Smooth muscle cell (in vitro differentiated cells): ENCODE results near the gene MAML3. TPM values are rescaled to one million over a fixed set of nuclear protein-coding genes. Genes with fewer than 3 reads are reported as not detected.

Source experiments
- DNase-seq: peaks from one replicate; lab custom pipeline; 2025; ENCODE audit not compliant: unreplicated experiment; lab: John Stamatoyannopoulos, UW
- H2AFZ ChIP-seq: fragments of 200-600 bp; sonication (generic); 2 replicates; pipeline ENCODE4 v1.6.0; 2016; ENCODE audit warnings: antibody characterized with exemption, low read depth, mild to moderate bottlenecking
- H3F3A ChIP-seq: fragments of 200-600 bp; sonication (generic); 2 replicates; pipeline ENCODE4 v1.6.0; 2017; ENCODE audit warnings: antibody characterized with exemption, low read depth
- H3K27ac ChIP-seq: fragments of 200-600 bp; sonication (generic); 2 replicates; pipeline ENCODE4 v1.5.1; 2016; ENCODE audit warnings: low read depth, mild to moderate bottlenecking
- H3K27me3 ChIP-seq: fragments of 200-600 bp; sonication (generic); 2 replicates; pipeline ENCODE4 v1.6.1; 2016; ENCODE audit warnings: low read depth, mild to moderate bottlenecking
- H3K36me3 ChIP-seq: fragments of 200-600 bp; sonication (generic); 2 replicates; pipeline ENCODE4 v1.5.1; 2016; ENCODE audit warnings: low read depth
- H3K4me1 ChIP-seq: fragments of 200-600 bp; sonication (generic); 2 replicates; pipeline ENCODE4 v1.5.1; 2016; ENCODE audit warnings: low read depth
- H3K4me2 ChIP-seq: fragments of 200-600 bp; sonication (generic); 2 replicates; pipeline ENCODE4 v1.6.0; 2016; ENCODE audit warnings: mild to moderate bottlenecking
- H3K4me3 ChIP-seq: fragments of 200-600 bp; sonication (generic); 2 replicates; pipeline ENCODE4 v1.5.1; 2016; ENCODE audit warnings: mild to moderate bottlenecking
- H3K79me2 ChIP-seq: fragments of 200-600 bp; sonication (generic); 2 replicates; pipeline ENCODE4 v1.6.0; 2016; ENCODE audit warnings: low read depth, mild to moderate bottlenecking
- H3K9ac ChIP-seq: fragments of 200-600 bp; sonication (generic); 2 replicates; pipeline ENCODE4 v1.6.0; 2016; ENCODE audit warnings: low read depth
- H3K9me3 ChIP-seq: fragments of 200-600 bp; sonication (generic); replicated peaks from 2 replicates; pipeline ENCODE4 v1.5.1; 2016; ENCODE audit warnings: low read depth
- H4K20me1 ChIP-seq: fragments of 200-600 bp; sonication (generic); 2 replicates; pipeline ENCODE4 v1.6.0; 2016; ENCODE audit warnings: low read depth
- WGBS: methylation state at CpG from one replicate; pipeline ENCODE4 v1.1.7; 2016; ENCODE audit warnings: low lambda C conversion rate; 5-methylcytosine and 5-hydroxymethylcytosine counted together
- polyA plus RNA-seq: library from polyadenylated mRNA; unstranded; fragments of >200 nt; fragmentation: Nextera tagmentation; extraction: Ambion mirVana; gene quantifications from 2 replicates; pipeline ENCODE4 v1.2.1, GENCODE V29; 2016
- total RNA-seq: library from RNA; depleted of rRNA; stranded (reverse); fragments of >200 nt; gene quantifications from 2 replicates; pipeline ENCODE4 v1.2.3, GENCODE V29; 2014
- TF ChIP-seq, protein P1 (sequence below): fragments of 200-600 bp; sonication (generic); IDR thresholded peaks from 2 replicates; pipeline ENCODE4 v1.5.1; 2017; ENCODE audit warnings: borderline replicate concordance, mild to moderate bottlenecking, antibody characterized with exemption; ENCODE audit not compliant: insufficient read depth, poor library complexity, severe bottlenecking

The MAML3 gene
- total and polyA plus RNA-seq, 2 experiments from 2014 or later, result 4.9 to 12.6 TPM

DNA sequence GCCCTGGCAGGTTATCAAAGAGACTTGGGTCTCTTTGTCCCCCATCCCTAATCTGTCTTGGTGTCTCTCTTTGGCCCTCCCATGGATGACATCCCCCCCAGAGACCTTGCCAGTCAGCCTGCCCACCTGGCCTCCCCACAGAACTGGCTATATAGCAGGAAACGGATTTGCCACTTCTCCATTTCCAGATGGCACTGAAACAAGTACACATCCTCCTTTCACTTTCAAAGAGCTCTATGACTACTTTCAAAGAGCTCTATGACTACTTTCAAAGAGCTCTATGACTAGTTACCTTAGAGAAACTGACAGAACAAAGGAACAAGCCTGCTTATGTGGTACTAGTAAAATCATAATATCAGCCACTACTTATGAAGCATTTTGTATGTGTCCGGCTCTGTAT lies 175.3 kb downstream of the MAML3 start:
- TF ChIP-seq, protein P1, sequence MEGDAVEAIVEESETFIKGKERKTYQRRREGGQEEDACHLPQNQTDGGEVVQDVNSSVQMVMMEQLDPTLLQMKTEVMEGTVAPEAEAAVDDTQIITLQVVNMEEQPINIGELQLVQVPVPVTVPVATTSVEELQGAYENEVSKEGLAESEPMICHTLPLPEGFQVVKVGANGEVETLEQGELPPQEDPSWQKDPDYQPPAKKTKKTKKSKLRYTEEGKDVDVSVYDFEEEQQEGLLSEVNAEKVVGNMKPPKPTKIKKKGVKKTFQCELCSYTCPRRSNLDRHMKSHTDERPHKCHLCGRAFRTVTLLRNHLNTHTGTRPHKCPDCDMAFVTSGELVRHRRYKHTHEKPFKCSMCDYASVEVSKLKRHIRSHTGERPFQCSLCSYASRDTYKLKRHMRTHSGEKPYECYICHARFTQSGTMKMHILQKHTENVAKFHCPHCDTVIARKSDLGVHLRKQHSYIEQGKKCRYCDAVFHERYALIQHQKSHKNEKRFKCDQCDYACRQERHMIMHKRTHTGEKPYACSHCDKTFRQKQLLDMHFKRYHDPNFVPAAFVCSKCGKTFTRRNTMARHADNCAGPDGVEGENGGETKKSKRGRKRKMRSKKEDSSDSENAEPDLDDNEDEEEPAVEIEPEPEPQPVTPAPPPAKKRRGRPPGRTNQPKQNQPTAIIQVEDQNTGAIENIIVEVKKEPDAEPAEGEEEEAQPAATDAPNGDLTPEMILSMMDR, result no peak
- no peak for DNase-seq
- no peaks in the 10 kb centered on the region for H3K27me3 ChIP-seq
- H2AFZ ChIP-seq, result no peak overlapping the region
- 100% methylated on average over 2 of the region's 2 CpGs for WGBS
- H3K4me3 ChIP-seq, result no peak overlapping the region
- H3K9ac ChIP-seq, result no peak overlapping the region
- no peak overlapping the region for H3K27ac ChIP-seq
- H3K4me2 ChIP-seq, result no peak overlapping the region
- peaks cover 10% of the 10 kb centered on the region for H3K79me2 ChIP-seq
- no peaks in the 10 kb centered on the region for H3K36me3 ChIP-seq
- no peaks in the 10 kb centered on the region for H3K9me3 ChIP-seq
- H4K20me1 ChIP-seq, result no peaks in the 10 kb centered on the region
- peaks cover 3% of the 10 kb centered on the region for H3K4me1 ChIP-seq
- H3F3A ChIP-seq, result no peaks in the 10 kb centered on the region

GRCh38 chr4:139977838-139978609 lies 176.0 kb downstream of the MAML3 start:
- Histone ChIP-seq H3K79me2 (peaks cover 3% of the 10 kb centered on the region), H3K4me3 (no peak overlapping the region), H3K36me3 (no peaks in the 10 kb centered on the region), H3K27me3 (no peaks in the 10 kb centered on the region), H4K20me1 (no peaks in the 10 kb centered on the region), H3F3A (no peaks in the 10 kb centered on the region), H3K4me2 (no peak overlapping the region), H3K27ac (no peak overlapping the region), H2AFZ (no peak overlapping the region), H3K9ac (no peak overlapping the region), H3K9me3 (no peaks in the 10 kb centered on the region), H3K4me1 (peaks cover 3% of the 10 kb centered on the region)
- no peak for DNase-seq
- 94% methylated on average over 3 of the region's 3 CpGs for WGBS
- TF ChIP-seq, protein P1, result no peak

DNA sequence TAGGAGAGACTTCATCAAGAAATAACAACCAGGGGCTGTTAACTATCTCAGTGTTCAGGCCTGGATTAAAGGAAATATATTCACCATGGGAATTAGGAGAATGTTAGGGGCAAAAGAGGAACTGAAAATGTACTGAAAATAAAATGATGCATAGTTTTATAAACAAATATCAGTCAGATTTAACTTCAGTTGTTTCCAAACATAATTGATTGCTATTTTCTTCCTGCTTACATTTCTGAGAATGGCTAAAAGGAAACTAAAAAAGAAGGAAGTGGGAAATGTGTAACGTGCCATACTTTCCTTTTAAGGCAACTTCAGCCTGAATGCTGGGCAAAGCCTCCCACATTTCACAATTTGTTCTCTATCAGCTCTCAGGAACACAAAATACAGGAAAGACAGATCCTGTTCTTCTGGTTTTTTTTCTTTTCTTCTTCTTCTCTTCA lies 178.1 kb downstream of the MAML3 start:
- Histone ChIP-seq H3K79me2 (peaks cover 14% of the 10 kb centered on the region), H2AFZ (no peak overlapping the region), H3K4me2 (peak overlapping the region; percentile 67), H3K9me3 (no peaks in the 10 kb centered on the region), H3K4me1 (peaks cover 3% of the 10 kb centered on the region), H3K36me3 (no peaks in the 10 kb centered on the region), H3K9ac (no peak overlapping the region), H3K27me3 (no peaks in the 10 kb centered on the region), H3F3A (no peaks in the 10 kb centered on the region), H3K4me3 (no peak overlapping the region), H3K27ac (peak overlapping the region; percentile 43), H4K20me1 (peaks cover 3% of the 10 kb centered on the region)
- no peak for DNase-seq
- 8% methylated on average over 1 of the region's 1 CpG for WGBS
- TF ChIP-seq, protein P1, result no peak

GRCh38 chr4:139973616-139974015 lies 180.4 kb downstream of the MAML3 start:
- H2AFZ ChIP-seq, result no peak overlapping the region
- no peak overlapping the region for H3K4me2 ChIP-seq
- no peak overlapping the region for H3K9ac ChIP-seq
- H3F3A ChIP-seq, result no peaks in the 10 kb centered on the region
- no peak overlapping the region for H3K27ac ChIP-seq
- peaks cover 3% of the 10 kb centered on the region for H3K4me1 ChIP-seq
- H3K4me3 ChIP-seq, result no peak overlapping the region
- peaks cover 25% of the 10 kb centered on the region for H3K79me2 ChIP-seq
- H3K9me3 ChIP-seq, result no peaks in the 10 kb centered on the region
- TF ChIP-seq, protein P1, result no peak
- peaks cover 6% of the 10 kb centered on the region for H4K20me1 ChIP-seq
- no peak for DNase-seq
- no peaks in the 10 kb centered on the region for H3K36me3 ChIP-seq
- H3K27me3 ChIP-seq, result no peaks in the 10 kb centered on the region
